Measurements from ENCODE around the gene AQP2. TPM values are rescaled to one million over a fixed set of nuclear protein-coding genes. Genes with fewer than 3 reads are reported as not detected.

AQP2 gene
- total and polyA plus RNA-seq, 2 experiments from 2014 or later = 0.07 TPM; not detected in 1

GRCh38 chr12:49903351-49903699 lies 47.2 kb upstream of the AQP2 start (continued):
- TF ChIP-seq ZNF462 (CRISPR knock-in tag; IDR thresholded peaks at IDR 0.05) (no peak), POLR2AphosphoS5 (IDR thresholded peaks at IDR 0.05; ENCODE audit: low read depth) (no peak)

- Mint-ChIP-seq H3K27me3 (ENCODE audit: insufficient read depth, low read depth, poor library complexity) (peaks cover 14% of the 10 kb centered on the region), H3K9me3 (no peaks in the 10 kb centered on the region), H3K36me3 (ENCODE audit: low read depth) (no peaks in the 10 kb centered on the region), H3K4me3 (peak within 1 kb of the TSS; percentile 72), H3K27ac (no peak within 1 kb of the TSS), H3K4me1 (peaks cover 19% of the 10 kb centered on the region)
- Histone ChIP-seq H3K36me3 (ENCODE audit: insufficient read depth) (no peaks in the 10 kb centered on the region), H3K4me3 (peak within 1 kb of the TSS; percentile 52), H2AFZ (peak within 1 kb of the TSS; percentile 90), H3K4me1 (ENCODE audit: insufficient read depth) (no peaks in the 10 kb centered on the region), H3K4me2 (peak within 1 kb of the TSS; percentile 74), H3F3A (replicated peaks; ENCODE audit: low read depth) (no peaks in the 10 kb centered on the region), H3K79me2 (replicated peaks; ENCODE audit: insufficient read depth) (no peaks in the 10 kb centered on the region), H4K20me1 (replicated peaks; ENCODE audit: insufficient read depth) (no peaks in the 10 kb centered on the region), H3K27ac (ENCODE audit: low read depth) (no peak within 1 kb of the TSS), H3K27me3 (ENCODE audit: insufficient read depth) (peaks cover 19% of the 10 kb centered on the region), H3K9me2 (ENCODE audit: insufficient read depth) (no peaks in the 10 kb centered on the region)
- ATAC-seq = peak; percentile 64
- peak; percentile 64 for DNase-seq (ENCODE audit: low spot score)
- TF ChIP-seq EZH2 (IDR thresholded peaks at IDR 0.05; ENCODE audit: low read depth, unreplicated experiment) = no peak
- TF ChIP-seq CTCF (conservative IDR thresholded peaks at IDR 0.05; ENCODE audit: low read depth in 2 of 2) = no peak
- no peak for TF ChIP-seq ZNF331 (CRISPR knock-in tag; IDR thresholded peaks at IDR 0.05; ENCODE audit: low read depth)
- TF ChIP-seq ZNF462 (CRISPR knock-in tag; IDR thresholded peaks at IDR 0.05) = no peak
- no peak for TF ChIP-seq NANOG (IDR thresholded peaks at IDR 0.05; ENCODE audit: borderline replicate concordance)
- TF ChIP-seq CREB1 (CRISPR knock-in tag; IDR thresholded peaks at IDR 0.05; ENCODE audit: low read depth) = no peak
Observed at GRCh38 chr12:49903700-49904423, 46.7 kb upstream of the AQP2 start, which contains the start of gene FAIM2. FAIM2 (minus strand) TSS chr12:49903900; CDS start chr12:49903792, 108 bp downstream.

Data from GM23338 (cell line).